Endothelial cell of umbilical vein (primary cell): ENCODE results near the gene CALN1. TPM values are rescaled to one million over a fixed set of nuclear protein-coding genes. Genes with fewer than 3 reads are reported as not detected.

Experiments
- BruUV-seq: library from RNA; stranded (reverse); fragments of 400-500 nt; replicated peaks from 2 replicates; lab custom pipeline; 2021; lab: Mats Ljungman, UMichigan
- CTCF ChIA-PET: fragments of 300-600, 350-600 bp; sonication (Branson Sonifier 250); formaldehyde crosslinking; loops from one replicate; lab custom pipeline; 2021; ENCODE audit warnings: antibody characterized with exemption, inconsistent platforms; lab: Charles Lee
- POLR2A ChIA-PET: fragments of 300-600, 350-600 bp; sonication (Branson Sonifier 250); formaldehyde crosslinking; loops from one replicate; lab custom pipeline; 2021; ENCODE audit warnings: antibody characterized with exemption, inconsistent platforms; lab: Charles Lee
- DNase-seq: peaks from one replicate; pipeline ENCODE4 v3.0.0-alpha.2; 2011; ENCODE audit warnings: low read depth, low spot score
- FAIRE-seq: peaks from 2 replicates; lab custom pipeline; 2011; peaks lifted over from hg19 to GRCh38; lab: Jason Lieb, UNC
- H2AFZ ChIP-seq: 2 replicates; pipeline ENCODE4 v1.6.0; 2012; ENCODE audit warnings: low read depth, low read length, control low read depth, inconsistent platforms
- H3K27ac ChIP-seq: 2 replicates; pipeline ENCODE4 v1.5.1; 2011; ENCODE audit warnings: low read depth, mild to moderate bottlenecking, control low read depth, low read length, moderate library complexity; ENCODE audit not compliant: insufficient read depth
- H3K27me3 ChIP-seq, 2 experiments: 2 replicates each; pipeline versions ENCODE4 v1.6.0 to v1.6.1; 2011; ENCODE audit warnings: low read length in 2 of 2, mixed read lengths in 1 of 2; ENCODE audit not compliant: control insufficient read depth in 2 of 2, insufficient read depth in 2 of 2
- H3K36me3 ChIP-seq, 2 experiments: 2 replicates in 1 of 2; 3 replicates in 1 of 2; pipeline ENCODE4 v1.5.1; 2011; ENCODE audit warnings: low read length in 2 of 2, mild to moderate bottlenecking in 1 of 2, moderate library complexity in 1 of 2; ENCODE audit not compliant: control insufficient read depth in 2 of 2, insufficient read depth in 2 of 2; ENCODE audit errors: extremely low read depth in 1 of 2
- H3K4me1 ChIP-seq: 3 replicates; pipeline ENCODE4 v1.5.1; 2011; ENCODE audit warnings: mild to moderate bottlenecking, low read length; ENCODE audit not compliant: control insufficient read depth, insufficient read depth; ENCODE audit errors: extremely low read depth
- H3K4me2 ChIP-seq: 2 replicates; pipeline ENCODE4 v1.6.1; 2011; ENCODE audit warnings: low read length, control low read depth, mixed read lengths; ENCODE audit not compliant: insufficient read depth
- H3K4me3 ChIP-seq, 3 experiments: fragments of 200-600 bp in 1 of 3; sonication (generic), shearing (Covaris generic) in 1 of 3; replicated peaks in 1 of 3; 2 replicates each; pipeline ENCODE4 v1.5.1; 2011 to 2016; ENCODE audit warnings: control low read depth in 3 of 3, low read length in 3 of 3, mild to moderate bottlenecking in 2 of 3, inconsistent platforms in 1 of 3, low read depth in 1 of 3, moderate library complexity in 1 of 3; ENCODE audit not compliant: insufficient read depth in 1 of 3
- H3K79me2 ChIP-seq: 2 replicates; pipeline ENCODE4 v1.6.0; 2012; ENCODE audit warnings: low read length, inconsistent platforms; ENCODE audit not compliant: control insufficient read depth, insufficient read depth
- H3K9ac ChIP-seq: replicated peaks from 2 replicates; pipeline ENCODE3; 2011; ENCODE audit warnings: low read length, control low read depth; ENCODE audit not compliant: insufficient read depth; ENCODE audit errors: extremely low read depth
- H3K9me1 ChIP-seq: replicated peaks from 3 replicates; pipeline ENCODE4 v1.6.0; 2011; ENCODE audit warnings: mild to moderate bottlenecking, low read length; ENCODE audit not compliant: control insufficient read depth, insufficient read depth; ENCODE audit errors: extremely low read depth
- H3K9me3 ChIP-seq: replicated peaks from 2 replicates; pipeline ENCODE4 v1.5.1; 2012; ENCODE audit warnings: low read length, inconsistent platforms; ENCODE audit not compliant: control insufficient read depth, insufficient read depth
- H4K20me1 ChIP-seq: replicated peaks from 2 replicates; pipeline ENCODE3; 2011; ENCODE audit warnings: mild to moderate bottlenecking, low read length; ENCODE audit not compliant: control insufficient read depth, insufficient read depth; ENCODE audit errors: extremely low read depth
- CTCF ChIP-seq, 2 donors: IDR thresholded peaks; 1 replicate in 1 of 2; 2 replicates in 1 of 2; pipeline ENCODE4 v1.5.1; 2011; ENCODE audit warnings: low read length in 2 of 2, mild to moderate bottlenecking in 2 of 2, moderate library complexity in 2 of 2, control low read depth in 1 of 2, inconsistent platforms in 1 of 2, low read depth in 1 of 2; ENCODE audit not compliant: insufficient read depth in 1 of 2; ENCODE audit errors: extremely low read depth in 1 of 2
- EZH2 ChIP-seq: IDR thresholded peaks from 2 replicates; pipeline ENCODE4 v1.6.1; 2012; ENCODE audit warnings: borderline replicate concordance, low read depth, mild to moderate bottlenecking, moderate library complexity, low read length, inconsistent platforms; ENCODE audit not compliant: severe bottlenecking
- FOS ChIP-seq: IDR thresholded peaks from 2 replicates; pipeline ENCODE4 v1.6.1; 2011; ENCODE audit warnings: mild to moderate bottlenecking, low read length, moderate library complexity, borderline replicate concordance; ENCODE audit not compliant: insufficient read depth
- GATA2 ChIP-seq: IDR thresholded peaks from 2 replicates; pipeline ENCODE4 v1.7.0; 2011; ENCODE audit warnings: low read depth, mild to moderate bottlenecking, moderate library complexity, mixed read lengths, low read length; ENCODE audit not compliant: insufficient read length, insufficient read depth
- JUN ChIP-seq: IDR thresholded peaks from 2 replicates; pipeline ENCODE4 v1.6.1; 2011; ENCODE audit warnings: borderline replicate concordance, low read depth; ENCODE audit not compliant: insufficient read length, insufficient read depth
- MAX ChIP-seq: IDR thresholded peaks from 2 replicates; pipeline ENCODE4 v1.6.1; 2011; ENCODE audit not compliant: insufficient read depth, insufficient read length
- MYC ChIP-seq: IDR thresholded peaks from one replicate; pipeline ENCODE4 v1.6.1; 2011; ENCODE audit warnings: mild to moderate bottlenecking, low read depth, low read length
- POLR2A ChIP-seq: IDR thresholded peaks from 2 replicates; pipeline ENCODE4 v1.6.1; 2012; ENCODE audit warnings: low read depth, mild to moderate bottlenecking, control low read depth, low read length
- POLR2AphosphoS5 ChIP-seq: IDR thresholded peaks from 2 replicates; pipeline ENCODE4 v1.6.1; 2012; ENCODE audit warnings: low read depth, mild to moderate bottlenecking, control low read depth, low read length, moderate library complexity; ENCODE audit not compliant: insufficient read depth
- dilution Hi-C: fragments of 300-500 bp; cut with MboI; formaldehyde crosslinking; loops from one replicate; pipeline ENCODE4 v1.15.0; 2019; ENCODE audit warnings: low sequenced_read_pairs; ENCODE audit not compliant: extremely low pct_ligation_motif_present
- intact Hi-C: fragments of 100-400 bp; cut with micrococcal nuclease; formaldehyde crosslinking; loops from one replicate; pipeline ENCODE4 v1.10.0; 2022
- polyA plus RNA-seq, 4 experiments: library from polyadenylated mRNA; depleted of rRNA in 3 of 4; stranded (reverse) in 3 of 4; unstranded in 1 of 4; fragments of >200 nt; gene quantifications; 2 replicates each; pipeline versions ENCODE4 v1.2.1 to v1.2.3, GENCODE V29; 2011 to 2012; ENCODE audit warnings: missing spikeins in 1 of 4
- total RNA-seq: library from RNA; stranded (reverse); gene quantifications from 2 replicates; pipeline ENCODE4 v1.2.3, GENCODE V29; 2021

The CALN1 gene
- total and polyA plus RNA-seq, 2 donors (not counting 3 experiments of a cell fraction or from before 2014, with no cell fraction given) = not detected

GRCh38 chr7:71835056-71835455 lies 577.1 kb downstream of the CALN1 start:
- no peak overlapping the region for H3K4me3 ChIP-seq
- no peaks in the 10 kb centered on the region for H3K9me1 ChIP-seq
- H4K20me1 ChIP-seq = no peaks in the 10 kb centered on the region
- H3K36me3 ChIP-seq = no peaks in the 10 kb centered on the region
- ChIA-PET POLR2A (no interaction called here), CTCF (no interaction called here)
- FAIRE-seq (no peak), DNase-seq (no peak)
- intact Hi-C loops = no loop called here
- BruUV-seq = no TSS peak
- H3K9ac ChIP-seq = no peak overlapping the region
- no peak overlapping the region for H3K4me2 ChIP-seq
- TF ChIP-seq POLR2A = no peak
- no peak for TF ChIP-seq POLR2AphosphoS5
- no peak for TF ChIP-seq FOS
- TF ChIP-seq EZH2 = no peak
- TF ChIP-seq MAX = no peak
- TF ChIP-seq MYC = no peak
- TF ChIP-seq CTCF (IDR thresholded peaks at IDR 0.05; ENCODE audit: extremely low read depth in 1 of 2, insufficient read depth in 1 of 2, low read depth in 1 of 2, low read length in 2 of 2) = no peak
- no peak for TF ChIP-seq GATA2
- TF ChIP-seq JUN = no peak
- H3K27me3 ChIP-seq = no peaks in the 10 kb centered on the region
- no peak overlapping the region for H3K27ac ChIP-seq
- H3K9me3 ChIP-seq = peaks cover 5% of the 10 kb centered on the region
- no peak overlapping the region for H2AFZ ChIP-seq
- dilution Hi-C loops = no loop called here
- no peaks in the 10 kb centered on the region for H3K4me1 ChIP-seq
- no peaks in the 10 kb centered on the region for H3K79me2 ChIP-seq
